Measurements from ENCODE around the gene NET1. TPM values are rescaled to one million over a fixed set of nuclear protein-coding genes. Genes with fewer than 3 reads are reported as not detected.
A peak's percentile ranks its signal among the peaks of the same experiment; 100 is the strongest.

NET1 gene
- total and polyA plus RNA-seq, 11 donors: 5.6 to 29.5 (median 14.7) TPM

DNA sequence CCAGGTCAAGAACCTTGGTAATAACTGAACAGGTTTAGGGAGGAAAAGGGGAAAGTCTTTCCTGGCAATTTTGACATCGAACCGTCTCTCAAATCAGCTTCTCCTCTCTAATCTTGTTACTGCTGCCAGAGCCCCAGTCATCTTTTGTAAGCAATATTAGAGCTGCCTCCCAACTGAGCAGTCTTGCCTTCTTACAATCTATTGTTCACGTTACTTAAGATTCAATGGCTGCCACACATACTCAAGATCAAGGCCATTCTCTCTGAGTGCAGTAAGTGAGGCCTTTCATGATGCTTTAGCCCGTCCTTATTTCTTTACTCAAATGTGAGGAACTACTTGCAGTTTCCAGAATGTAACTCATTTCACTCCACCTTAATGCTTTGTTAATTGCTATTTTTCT is 12.4 kb downstream of the NET1 start:
- no peaks in the 10 kb centered on the region for H3K27me3 ChIP-seq
- no peak for TF ChIP-seq POLR2A (IDR thresholded peaks at IDR 0.05)
- TF ChIP-seq, protein P1, sequence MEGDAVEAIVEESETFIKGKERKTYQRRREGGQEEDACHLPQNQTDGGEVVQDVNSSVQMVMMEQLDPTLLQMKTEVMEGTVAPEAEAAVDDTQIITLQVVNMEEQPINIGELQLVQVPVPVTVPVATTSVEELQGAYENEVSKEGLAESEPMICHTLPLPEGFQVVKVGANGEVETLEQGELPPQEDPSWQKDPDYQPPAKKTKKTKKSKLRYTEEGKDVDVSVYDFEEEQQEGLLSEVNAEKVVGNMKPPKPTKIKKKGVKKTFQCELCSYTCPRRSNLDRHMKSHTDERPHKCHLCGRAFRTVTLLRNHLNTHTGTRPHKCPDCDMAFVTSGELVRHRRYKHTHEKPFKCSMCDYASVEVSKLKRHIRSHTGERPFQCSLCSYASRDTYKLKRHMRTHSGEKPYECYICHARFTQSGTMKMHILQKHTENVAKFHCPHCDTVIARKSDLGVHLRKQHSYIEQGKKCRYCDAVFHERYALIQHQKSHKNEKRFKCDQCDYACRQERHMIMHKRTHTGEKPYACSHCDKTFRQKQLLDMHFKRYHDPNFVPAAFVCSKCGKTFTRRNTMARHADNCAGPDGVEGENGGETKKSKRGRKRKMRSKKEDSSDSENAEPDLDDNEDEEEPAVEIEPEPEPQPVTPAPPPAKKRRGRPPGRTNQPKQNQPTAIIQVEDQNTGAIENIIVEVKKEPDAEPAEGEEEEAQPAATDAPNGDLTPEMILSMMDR (IDR thresholded peaks at IDR 0.05): no peak
- no peaks in the 10 kb centered on the region for H3K36me3 ChIP-seq
- WGBS, 4 donors: 66 to 93% (median 70%) methylated on average over 3 to 4 of the region's 4 CpGs
- DNase-seq: no peak
- H3K4me3 ChIP-seq: no peak overlapping the region
- intact Hi-C loops (cut with DNase I): no loop called here
- H3K9me3 ChIP-seq: no peaks in the 10 kb centered on the region
- peaks cover 0 to 18% (median 0%) of the 10 kb centered on the region in 12 donors for H3K4me1 ChIP-seq
- no peak overlapping the region for H3K27ac ChIP-seq
- ATAC-seq: no peak

DNA sequence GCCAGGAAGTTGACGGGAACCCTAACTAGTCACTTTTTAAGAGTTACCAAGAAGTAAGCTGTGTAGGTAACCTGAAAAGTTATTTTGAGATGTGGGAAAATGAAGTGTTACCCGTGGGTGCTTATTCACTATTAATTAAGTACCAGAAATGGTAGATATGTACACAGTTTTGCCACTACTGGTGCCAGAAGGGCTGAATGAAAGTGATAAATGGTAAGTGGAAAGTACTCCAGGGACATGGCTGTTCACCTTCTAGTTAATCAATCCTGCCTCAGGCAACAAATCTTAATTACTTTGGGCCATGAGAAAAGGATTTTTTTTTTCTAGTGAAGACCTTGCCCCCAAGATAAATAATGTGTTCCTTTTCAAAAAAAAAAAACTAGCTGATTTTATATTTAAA is 15.8 kb downstream of the NET1 start:
- DNase-seq (no peak), ATAC-seq (no peak)
- H3K27ac ChIP-seq: peak overlapping the region in 4 of 12 donors; percentile 9 to 32 (median 26)
- 52 to 68% (median 64%) methylated on average over 2 of the region's 2 CpGs for WGBS, 4 donors
- peak overlapping the region in 1 of 12 donors; percentile 3 for H3K4me3 ChIP-seq
- peaks cover 0 to 15% (median 0%) of the 10 kb centered on the region in 12 donors for H3K4me1 ChIP-seq
- H3K9me3 ChIP-seq: peaks cover 0 to 5% (median 0%) of the 10 kb centered on the region in 12 donors
- H3K27me3 ChIP-seq: no peaks in the 10 kb centered on the region
- intact Hi-C loops (cut with DNase I): no loop called here
- H3K36me3 ChIP-seq: peaks cover 0 to 8% (median 0%) of the 10 kb centered on the region in 9 donors
- TF ChIP-seq POLR2A (IDR thresholded peaks at IDR 0.05): no peak

DNA sequence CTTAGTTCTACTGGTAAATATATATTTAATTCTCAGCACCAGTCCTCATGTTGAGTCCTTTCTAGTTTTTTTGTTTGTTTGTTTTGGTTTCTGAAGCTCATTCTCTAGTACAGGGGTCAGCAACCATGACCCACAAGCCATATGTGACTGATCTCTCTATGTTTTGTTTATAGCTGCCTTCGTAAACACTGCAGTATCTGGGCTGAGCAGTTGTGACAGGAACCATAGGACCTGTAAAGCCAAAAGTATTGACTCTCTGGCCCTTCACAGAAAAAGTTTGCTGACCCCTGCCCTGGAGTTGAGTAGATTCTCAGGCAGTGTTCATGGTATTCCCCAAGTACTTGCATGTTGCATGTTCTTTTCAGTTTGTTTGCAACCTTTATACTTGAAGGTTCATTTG is 20.8 kb downstream of the NET1 start:
- no peaks in the 10 kb centered on the region for H3K27me3 ChIP-seq
- peaks cover 0 to 5% (median 0%) of the 10 kb centered on the region in 12 donors for H3K9me3 ChIP-seq
- intact Hi-C loops (cut with DNase I): loop anchor here in 8 of 10 donors (2.0 to 10.0 kb wide), 6 partner anchors 51 to 618 kb away; no protein-coding TSS in a partner anchor
- TF ChIP-seq, protein P1 (IDR thresholded peaks at IDR 0.05): no peak
- TF ChIP-seq POLR2A (IDR thresholded peaks at IDR 0.05): no peak
- no peak overlapping the region for H3K27ac ChIP-seq
- DNase-seq (no peak), ATAC-seq (no peak)
- no peaks in the 10 kb centered on the region for H3K4me1 ChIP-seq
- no peak overlapping the region for H3K4me3 ChIP-seq
- peaks cover 0 to 8% (median 0%) of the 10 kb centered on the region in 9 donors for H3K36me3 ChIP-seq
- WGBS, 4 donors: 72 to 85% (median 80%) methylated on average over 1 of the region's 1 CpG

DNA sequence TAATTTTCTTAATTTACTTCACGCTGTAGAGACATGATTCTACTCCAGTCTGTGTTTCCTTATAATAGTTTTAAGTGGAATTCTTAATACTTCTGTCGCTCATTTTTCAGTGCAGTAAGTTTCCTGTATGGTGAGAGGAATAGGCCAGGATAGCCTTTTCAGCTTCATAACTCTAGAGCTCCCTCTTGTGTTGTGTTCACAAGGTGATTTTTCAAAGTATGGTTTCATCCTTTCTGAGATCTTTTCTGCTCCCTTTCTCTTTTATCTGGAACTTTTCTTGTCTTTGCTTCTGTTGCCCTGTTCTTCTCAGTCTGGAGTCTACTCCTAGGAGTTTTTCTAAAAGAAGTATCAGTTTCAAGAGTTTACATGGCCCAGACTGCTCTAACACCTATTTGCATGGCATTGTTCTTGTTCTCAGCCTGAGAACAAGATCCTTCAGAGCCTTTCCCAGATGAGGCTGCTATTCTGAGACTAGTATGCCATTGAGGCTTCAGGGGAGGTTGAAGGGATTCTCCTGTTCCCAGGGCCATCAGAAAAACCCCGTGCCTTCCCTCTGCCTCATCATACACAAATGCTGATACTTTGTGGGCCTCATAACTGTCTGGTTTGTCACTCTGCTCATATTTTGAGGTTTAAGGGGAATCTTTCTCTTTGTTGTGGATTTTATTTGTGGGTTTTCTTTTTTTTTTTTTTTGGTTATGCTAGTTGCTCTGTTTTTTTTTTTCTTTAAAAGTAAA is 21.8 kb downstream of the NET1 start:
- peaks cover 0 to 5% (median 0%) of the 10 kb centered on the region in 12 donors for H3K9me3 ChIP-seq
- intact Hi-C loops (cut with DNase I): loop anchor here in 8 of 10 donors (1.0 to 10.0 kb wide), 7 partner anchors 52 to 619 kb away; no protein-coding TSS in a partner anchor
- no peak for DNase-seq
- no peaks in the 10 kb centered on the region for H3K4me1 ChIP-seq
- H3K36me3 ChIP-seq: peaks cover 0 to 8% (median 0%) of the 10 kb centered on the region in 9 donors
- H3K4me3 ChIP-seq: no peak overlapping the region
- peak in 3 of 4 donors; percentile 61 to 66 (median 64) for ATAC-seq
- TF ChIP-seq, protein P1 (IDR thresholded peaks at IDR 0.05): peak; percentile 48 to 79 (median 68)
- no peak for TF ChIP-seq POLR2A (IDR thresholded peaks at IDR 0.05)
- H3K27me3 ChIP-seq: no peaks in the 10 kb centered on the region
- WGBS, 4 donors: 45 to 55% (median 50%) methylated on average over 3 of the region's 3 CpGs
- H3K27ac ChIP-seq: no peak overlapping the region

Measured in heart left ventricle (tissue), 16 donors.